A549 (cell line): Measurements from ENCODE around the gene AMER2. TPM values are rescaled to one million over a fixed set of nuclear protein-coding genes. Genes with fewer than 3 reads are reported as not detected.

ENCODE experiments used
- ATAC-seq, 2 experiments: fragments of 200-7000 bp in 1 of 2; fragments of >200 bp in 1 of 2; cut with Nextera tagmentation in 1 of 2; cut with Tn5 transposase in 1 of 2; 3 replicates each; pipeline versions ENCODE4 v1.8.0 to v1.9.1; 2018 to 2020; ENCODE audit warnings: mild to moderate bottlenecking in 1 of 2, moderate library complexity in 1 of 2
- CTCF ChIA-PET: fragments of 300-600 bp; sonication (Branson Sonifier 250); formaldehyde crosslinking; extraction: SDS; loops from one replicate; lab custom pipeline; 2021; ENCODE audit warnings: antibody characterized with exemption, inconsistent platforms; lab: Yijun Ruan, JAX
- POLR2A ChIA-PET: fragments of 350-600 bp; formaldehyde crosslinking; extraction: SDS; loops from one replicate; lab custom pipeline; 2021; ENCODE audit warnings: antibody characterized with exemption, inconsistent platforms; lab: Yijun Ruan, JAX
- DNase-seq, 2 experiments: peaks; one replicate each; pipeline versions ENCODE4 v3.0.0 to v3.0.0-alpha.2; 2011 to 2016; ENCODE audit warnings: low read depth in 1 of 2, low spot score in 1 of 2
- FAIRE-seq: peaks from 2 replicates; lab custom pipeline; 2011; peaks lifted over from hg19 to GRCh38; lab: Jason Lieb, UNC
- H3K27ac ChIP-seq, 2 experiments: fragments of >200 bp; sonication (Bioruptor Twin); formaldehyde crosslinking; 3 replicates each; pipeline ENCODE4 v1.5.1; 2016 to 2017
- H3K4me1 ChIP-seq: fragments of >200 bp; sonication (Bioruptor Twin); formaldehyde crosslinking; 3 replicates; pipeline ENCODE4 v1.6.1; 2016
- H3K4me2 ChIP-seq: fragments of >200 bp; sonication (Bioruptor Twin); formaldehyde crosslinking; 3 replicates; pipeline ENCODE4 v1.6.1; 2016
- H3K4me3 ChIP-seq: fragments of >200 bp; sonication (Bioruptor Twin); formaldehyde crosslinking; 3 replicates; pipeline ENCODE4 v1.5.1; 2016
- H3K9me3 ChIP-seq: fragments of >200 bp; sonication (Bioruptor Twin); formaldehyde crosslinking; 3 replicates; pipeline ENCODE4 v1.6.1; 2016
- CEBPB ChIP-seq, 2 experiments: fragments of >200 bp in 1 of 2; sonication (Bioruptor Twin) in 1 of 2; formaldehyde crosslinking in 1 of 2; IDR thresholded peaks; 2 replicates each; pipeline ENCODE4 v1.6.1; 2012 to 2016
- CTCF ChIP-seq: fragments of >200 bp; sonication (Bioruptor Twin); formaldehyde crosslinking; IDR thresholded peaks from 3 replicates; pipeline ENCODE4 v1.5.1; 2016
- FOSL2 ChIP-seq, 2 experiments: fragments of 450-650 bp in 1 of 2; fragments of >200 bp in 1 of 2; sonication (Bioruptor Twin) in 1 of 2; formaldehyde crosslinking; IDR thresholded peaks; 2 replicates each; pipeline versions ENCODE4 v1.5.0 to v1.6.1; 2016 to 2020; ENCODE audit warnings: mild to moderate bottlenecking in 1 of 2, moderate library complexity in 1 of 2
- FOXS1 ChIP-seq: fragments of 250-450 bp; sonication (Bioruptor Pico); IDR thresholded peaks from 2 replicates; pipeline ENCODE4 v1.5.0; 2020; ENCODE audit warnings: mild to moderate bottlenecking, moderate library complexity
- HDAC2 ChIP-seq: fragments of 200-600 bp; sonication (generic); IDR thresholded peaks from 2 replicates; pipeline ENCODE4 v1.6.1; 2016
- HEYL ChIP-seq: fragments of 250-450 bp; sonication (Bioruptor Pico); IDR thresholded peaks from 2 replicates; pipeline ENCODE4 v1.8.0; 2021; ENCODE audit warnings: mild to moderate bottlenecking, moderate library complexity
- HOXA7 ChIP-seq: fragments of 250-450 bp; sonication (Bioruptor Pico); IDR thresholded peaks from 2 replicates; pipeline ENCODE4 v1.5.0; 2020; ENCODE audit warnings: mild to moderate bottlenecking, moderate library complexity
- KDM1A ChIP-seq: fragments of 200-600 bp; sonication (generic); IDR thresholded peaks from 2 replicates; pipeline ENCODE4 v1.6.1; 2016; ENCODE audit warnings: low read depth, mild to moderate bottlenecking
- MYC ChIP-seq: IDR thresholded peaks from 2 replicates; pipeline ENCODE4 v1.6.1; 2012; ENCODE audit warnings: mild to moderate bottlenecking, inconsistent platforms, low read length, improper control_type of control experiment, borderline replicate concordance
- PBX3 ChIP-seq: IDR thresholded peaks from 2 replicates; pipeline ENCODE4 v1.6.1; 2012
- TP53 ChIP-seq: fragments of 250-450 bp; sonication (Bioruptor Pico); IDR thresholded peaks from 2 replicates; pipeline ENCODE4 v1.5.0; 2021; ENCODE audit warnings: mild to moderate bottlenecking, moderate library complexity
- ZFP36 ChIP-seq: fragments of 450-650 bp; IDR thresholded peaks from 2 replicates; pipeline ENCODE4 v1.6.1; 2014; ENCODE audit warnings: borderline replicate concordance; ENCODE audit not compliant: partially characterized antibody
- WGBS: methylation state at CpG from one replicate; pipeline ENCODE4 v1.1.6; 2017; ENCODE audit errors: missing lambda C conversion rate; 5-methylcytosine and 5-hydroxymethylcytosine counted together
- polyA minus RNA-seq: library from RNA; depleted of rRNA, polyadenylated mRNA; stranded (reverse); fragments of >200 nt; gene quantifications from 2 replicates; pipeline ENCODE4 v1.2.3, GENCODE V29; 2011; rRNA and poly(A)+ RNA removed
- polyA plus RNA-seq, 4 experiments: library from polyadenylated mRNA; depleted of rRNA in 3 of 4; stranded (reverse); fragments of >200 nt; fragmentation: RNase III in 1 of 4; extraction: RNeasy Plus Mini Kit Qiagen cat#74134 plus additional on column Dnase treatment in 1 of 4; gene quantifications; 2 replicates in 3 of 4; 3 replicates in 1 of 4; pipeline ENCODE4 v1.2.3, GENCODE V29; 2011 to 2017
- TF ChIP-seq, protein P1 (sequence below): fragments of 200-600 bp; sonication (generic); IDR thresholded peaks from 2 replicates; pipeline ENCODE4 v1.6.1; 2016; ENCODE audit warnings: antibody characterized with exemption, mild to moderate bottlenecking, moderate library complexity

AMER2 gene, protein sequence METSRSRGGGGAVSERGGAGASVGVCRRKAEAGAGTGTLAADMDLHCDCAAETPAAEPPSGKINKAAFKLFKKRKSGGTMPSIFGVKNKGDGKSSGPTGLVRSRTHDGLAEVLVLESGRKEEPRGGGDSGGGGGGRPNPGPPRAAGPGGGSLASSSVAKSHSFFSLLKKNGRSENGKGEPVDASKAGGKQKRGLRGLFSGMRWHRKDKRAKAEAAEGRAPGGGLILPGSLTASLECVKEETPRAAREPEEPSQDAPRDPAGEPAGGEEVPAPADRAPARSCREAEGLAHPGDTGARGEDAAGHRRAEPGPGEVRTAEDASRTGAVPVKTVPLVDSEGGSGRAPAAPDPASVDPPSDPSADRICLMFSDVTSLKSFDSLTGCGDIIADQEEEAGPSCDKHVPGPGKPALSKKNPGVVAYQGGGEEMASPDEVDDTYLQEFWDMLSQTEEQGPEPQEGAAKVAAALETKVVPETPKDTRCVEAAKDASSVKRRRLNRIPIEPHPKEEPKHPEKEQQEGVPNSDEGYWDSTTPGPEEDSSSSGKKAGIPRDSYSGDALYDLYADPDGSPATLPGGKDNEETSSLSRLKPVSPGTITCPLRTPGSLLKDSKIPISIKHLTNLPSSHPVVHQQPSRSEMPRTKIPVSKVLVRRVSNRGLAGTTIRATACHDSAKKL
- polyA plus RNA-seq (2011; rRNA removed) = not detected in 2 replicates
- not detected in 2 replicates for polyA plus RNA-seq (2012; cell fraction: cytosol; rRNA removed)
- polyA plus RNA-seq (2012; cell fraction: nucleus; rRNA removed) = not detected in 2 replicates
- not detected in 3 replicates for polyA plus RNA-seq (2017; fragmentation: RNase III; extraction: RNeasy Plus Mini Kit Qiagen cat#74134 plus additional on column Dnase treatment)
- polyA minus RNA-seq = not detected in 2 replicates

DNA sequence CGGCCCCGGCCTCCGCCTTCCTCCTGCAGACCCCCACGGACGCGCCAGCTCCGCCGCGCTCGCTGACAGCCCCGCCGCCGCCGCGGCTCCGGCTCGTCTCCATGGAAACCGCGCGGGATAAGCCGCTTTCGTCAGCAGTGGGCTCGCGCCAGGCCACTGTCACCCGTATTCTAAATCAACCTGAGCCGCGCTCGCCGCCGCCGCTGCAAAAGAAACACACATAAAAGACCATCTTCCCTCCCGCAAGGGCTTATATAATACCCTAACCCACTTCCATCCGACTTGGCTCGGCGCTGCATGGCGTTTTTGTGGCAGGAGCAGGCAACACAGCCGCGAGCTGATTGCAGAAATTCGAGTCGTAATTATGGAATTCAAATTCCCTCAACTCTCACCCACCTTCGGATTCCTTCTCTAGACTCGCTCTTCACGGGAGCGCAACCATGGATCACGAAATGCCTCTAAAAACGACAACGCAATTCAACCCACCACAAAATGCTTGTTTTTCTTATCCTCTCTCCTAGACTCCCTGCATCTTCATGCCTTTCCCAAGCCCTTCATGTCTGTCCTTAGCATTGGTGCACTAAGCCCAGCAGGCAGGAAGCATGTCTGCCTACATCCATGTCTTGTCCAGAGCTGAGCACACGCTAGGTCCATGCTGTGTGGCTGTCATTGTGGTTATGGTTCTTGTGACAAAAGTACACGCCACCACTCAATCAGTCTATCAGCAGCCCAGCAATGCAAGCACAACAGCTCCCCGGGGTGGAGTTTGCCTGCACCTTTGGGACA, at the start of gene AMER2:
AMER2 (minus strand) TSS at position 772 of the 786 bp plus-strand sequence; CDS start at position 103, 669 bp downstream.
- H3K4me1 ChIP-seq = no peaks in the 10 kb centered on the region
- H3K27ac ChIP-seq = no peak within 1 kb of the TSS
- DNase-seq (no peak), FAIRE-seq (no peak), ATAC-seq (peak in 1 of 2 experiments; percentile 55; a peak in 4 of 6 replicates)
- CTCF ChIA-PET = interaction anchor here (1.0 kb wide), 2 partner anchors 15 to 204 kb away, joined by 3 to 5 read pairs; no protein-coding TSS in a partner anchor
- peak within 1 kb of the TSS; percentile 80 for H3K4me2 ChIP-seq
- no peaks in the 10 kb centered on the region for H3K9me3 ChIP-seq
- no peak for TF ChIP-seq MYC
- TF ChIP-seq CTCF = no peak
- TF ChIP-seq HDAC2 = no peak
- TF ChIP-seq CEBPB (IDR thresholded peaks at IDR 0.05) = no peak
- no peak for TF ChIP-seq FOSL2 (IDR thresholded peaks at IDR 0.05)
- TF ChIP-seq FOSL2 (CRISPR knock-in tag; IDR thresholded peaks at IDR 0.05) = no peak
- TF ChIP-seq KDM1A = no peak
- TF ChIP-seq ZFP36 = no peak
- no peak for TF ChIP-seq HEYL
- no peak for TF ChIP-seq PBX3
- TF ChIP-seq FOXS1 = no peak
- POLR2A ChIA-PET = no interaction called here
- 7% methylated on average over 17 of the region's 50 CpGs for WGBS
- peak within 1 kb of the TSS; percentile 40; the same call in 2 of the 3 replicates for H3K4me3 ChIP-seq

DNA sequence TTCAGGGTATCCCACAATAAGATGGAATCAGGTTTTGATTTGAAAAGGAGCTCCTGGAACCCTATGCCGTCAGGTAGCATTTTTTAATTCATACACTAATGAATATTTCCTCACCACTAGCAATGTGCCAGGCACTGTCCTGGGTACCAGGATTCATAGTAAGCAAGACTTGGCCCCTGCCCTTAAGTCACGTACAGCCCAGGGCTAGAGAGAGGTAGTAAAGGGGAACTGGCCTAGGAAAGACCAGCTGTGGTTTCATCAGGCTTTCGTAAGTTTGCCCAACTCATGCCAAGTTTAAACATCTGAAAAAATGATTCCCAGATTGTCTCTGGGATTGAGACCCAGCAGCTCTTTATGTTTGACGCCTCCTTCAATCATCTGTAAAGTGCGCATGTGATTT, 45.9 kb upstream of the AMER2 start:
- CTCF ChIA-PET = no interaction called here
- no peak for ATAC-seq
- DNase-seq = no peak
- Histone ChIP-seq H3K4me2 (no peak overlapping the region), H3K9me3 (no peaks in the 10 kb centered on the region)
- FAIRE-seq = no peak
- TF ChIP-seq TP53 (CRISPR knock-in tag) (no peak), HOXA7 (CRISPR knock-in tag) (no peak)
- TF ChIP-seq, protein P1, sequence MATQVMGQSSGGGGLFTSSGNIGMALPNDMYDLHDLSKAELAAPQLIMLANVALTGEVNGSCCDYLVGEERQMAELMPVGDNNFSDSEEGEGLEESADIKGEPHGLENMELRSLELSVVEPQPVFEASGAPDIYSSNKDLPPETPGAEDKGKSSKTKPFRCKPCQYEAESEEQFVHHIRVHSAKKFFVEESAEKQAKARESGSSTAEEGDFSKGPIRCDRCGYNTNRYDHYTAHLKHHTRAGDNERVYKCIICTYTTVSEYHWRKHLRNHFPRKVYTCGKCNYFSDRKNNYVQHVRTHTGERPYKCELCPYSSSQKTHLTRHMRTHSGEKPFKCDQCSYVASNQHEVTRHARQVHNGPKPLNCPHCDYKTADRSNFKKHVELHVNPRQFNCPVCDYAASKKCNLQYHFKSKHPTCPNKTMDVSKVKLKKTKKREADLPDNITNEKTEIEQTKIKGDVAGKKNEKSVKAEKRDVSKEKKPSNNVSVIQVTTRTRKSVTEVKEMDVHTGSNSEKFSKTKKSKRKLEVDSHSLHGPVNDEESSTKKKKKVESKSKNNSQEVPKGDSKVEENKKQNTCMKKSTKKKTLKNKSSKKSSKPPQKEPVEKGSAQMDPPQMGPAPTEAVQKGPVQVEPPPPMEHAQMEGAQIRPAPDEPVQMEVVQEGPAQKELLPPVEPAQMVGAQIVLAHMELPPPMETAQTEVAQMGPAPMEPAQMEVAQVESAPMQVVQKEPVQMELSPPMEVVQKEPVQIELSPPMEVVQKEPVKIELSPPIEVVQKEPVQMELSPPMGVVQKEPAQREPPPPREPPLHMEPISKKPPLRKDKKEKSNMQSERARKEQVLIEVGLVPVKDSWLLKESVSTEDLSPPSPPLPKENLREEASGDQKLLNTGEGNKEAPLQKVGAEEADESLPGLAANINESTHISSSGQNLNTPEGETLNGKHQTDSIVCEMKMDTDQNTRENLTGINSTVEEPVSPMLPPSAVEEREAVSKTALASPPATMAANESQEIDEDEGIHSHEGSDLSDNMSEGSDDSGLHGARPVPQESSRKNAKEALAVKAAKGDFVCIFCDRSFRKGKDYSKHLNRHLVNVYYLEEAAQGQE = no peak
- TF ChIP-seq, all 56 proteins: peak for 0
- Histone ChIP-seq H3K4me1 (no peaks in the 10 kb centered on the region), H3K27ac (no peak overlapping the region), H3K4me3 (no peak overlapping the region)
- 44% methylated on average over 5 of the region's 5 CpGs for WGBS
- POLR2A ChIA-PET = no interaction called here
